ENCODE data around the gene POC5. TPM values are rescaled to one million over a fixed set of nuclear protein-coding genes. Genes with fewer than 3 reads are reported as not detected.

The POC5 gene
- total RNA-seq, 1 experiment from 2014 or later = 9.7 TPM

DNA sequence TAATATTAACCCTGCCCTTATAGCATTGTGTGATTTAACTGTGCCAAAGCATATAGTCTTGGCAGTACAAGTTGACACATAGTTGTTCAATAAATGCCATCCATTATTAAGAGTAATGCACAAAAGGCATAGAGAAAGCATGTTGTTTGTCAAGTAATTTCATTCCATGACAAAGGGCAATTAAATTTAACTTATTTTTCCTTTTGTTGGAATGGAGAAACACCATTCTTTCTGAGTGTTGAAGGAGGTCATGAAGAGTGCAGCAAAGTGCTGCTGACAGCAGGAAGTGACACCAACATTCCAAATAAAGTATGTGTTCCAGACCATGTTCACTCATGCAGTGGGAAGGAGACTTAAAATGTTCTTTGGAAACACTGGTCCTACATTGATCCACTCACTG, 76.8 kb downstream of the POC5 start:
- ChIA-PET POLR2A (ENCODE audit: unreplicated experiment) (no interaction called here), CTCF (no interaction called here)
- H3F3A ChIP-seq (ENCODE audit: low read length, unreplicated experiment) = no peaks in the 10 kb centered on the region
- no peaks in the 10 kb centered on the region for H3K27me3 ChIP-seq (ENCODE audit: low read length)
- no peaks in the 10 kb centered on the region for H3K79me2 ChIP-seq (ENCODE audit: low read length)
- H3K27ac ChIP-seq (ENCODE audit: low read length) = no peak overlapping the region
- no peaks in the 10 kb centered on the region for H4K20me1 ChIP-seq (ENCODE audit: low read length)
- H3K4me3 ChIP-seq (ENCODE audit: low read length) = no peak overlapping the region
- no peak overlapping the region for H3K4me2 ChIP-seq (ENCODE audit: low read length)
- H3K9me3 ChIP-seq (ENCODE audit: low read length) = no peaks in the 10 kb centered on the region
- H3K4me1 ChIP-seq (ENCODE audit: insufficient read depth, low read length) = peaks cover 17% of the 10 kb centered on the region
- no peak overlapping the region for H3K9ac ChIP-seq (ENCODE audit: low read length)
- DNase-seq (peak; percentile 71), ATAC-seq (peak; percentile 81)
- H3K9me2 ChIP-seq (replicated peaks; ENCODE audit: low read length) = no peaks in the 10 kb centered on the region
- H3K36me3 ChIP-seq (ENCODE audit: low read depth, low read length) = no peaks in the 10 kb centered on the region
- H2AFZ ChIP-seq (ENCODE audit: low read length) = no peak overlapping the region
- TF ChIP-seq, protein P1, sequence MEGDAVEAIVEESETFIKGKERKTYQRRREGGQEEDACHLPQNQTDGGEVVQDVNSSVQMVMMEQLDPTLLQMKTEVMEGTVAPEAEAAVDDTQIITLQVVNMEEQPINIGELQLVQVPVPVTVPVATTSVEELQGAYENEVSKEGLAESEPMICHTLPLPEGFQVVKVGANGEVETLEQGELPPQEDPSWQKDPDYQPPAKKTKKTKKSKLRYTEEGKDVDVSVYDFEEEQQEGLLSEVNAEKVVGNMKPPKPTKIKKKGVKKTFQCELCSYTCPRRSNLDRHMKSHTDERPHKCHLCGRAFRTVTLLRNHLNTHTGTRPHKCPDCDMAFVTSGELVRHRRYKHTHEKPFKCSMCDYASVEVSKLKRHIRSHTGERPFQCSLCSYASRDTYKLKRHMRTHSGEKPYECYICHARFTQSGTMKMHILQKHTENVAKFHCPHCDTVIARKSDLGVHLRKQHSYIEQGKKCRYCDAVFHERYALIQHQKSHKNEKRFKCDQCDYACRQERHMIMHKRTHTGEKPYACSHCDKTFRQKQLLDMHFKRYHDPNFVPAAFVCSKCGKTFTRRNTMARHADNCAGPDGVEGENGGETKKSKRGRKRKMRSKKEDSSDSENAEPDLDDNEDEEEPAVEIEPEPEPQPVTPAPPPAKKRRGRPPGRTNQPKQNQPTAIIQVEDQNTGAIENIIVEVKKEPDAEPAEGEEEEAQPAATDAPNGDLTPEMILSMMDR (conservative IDR thresholded peaks at IDR 0.05; ENCODE audit: low read depth, low read length) = no peak
- no peak for TF ChIP-seq EZH2 (IDR thresholded peaks at IDR 0.05; ENCODE audit: low read length, unreplicated experiment)
- BruUV-seq (replicated peaks) = no TSS peak
- intact Hi-C loops (cut with micrococcal nuclease) = no loop called here

DNA sequence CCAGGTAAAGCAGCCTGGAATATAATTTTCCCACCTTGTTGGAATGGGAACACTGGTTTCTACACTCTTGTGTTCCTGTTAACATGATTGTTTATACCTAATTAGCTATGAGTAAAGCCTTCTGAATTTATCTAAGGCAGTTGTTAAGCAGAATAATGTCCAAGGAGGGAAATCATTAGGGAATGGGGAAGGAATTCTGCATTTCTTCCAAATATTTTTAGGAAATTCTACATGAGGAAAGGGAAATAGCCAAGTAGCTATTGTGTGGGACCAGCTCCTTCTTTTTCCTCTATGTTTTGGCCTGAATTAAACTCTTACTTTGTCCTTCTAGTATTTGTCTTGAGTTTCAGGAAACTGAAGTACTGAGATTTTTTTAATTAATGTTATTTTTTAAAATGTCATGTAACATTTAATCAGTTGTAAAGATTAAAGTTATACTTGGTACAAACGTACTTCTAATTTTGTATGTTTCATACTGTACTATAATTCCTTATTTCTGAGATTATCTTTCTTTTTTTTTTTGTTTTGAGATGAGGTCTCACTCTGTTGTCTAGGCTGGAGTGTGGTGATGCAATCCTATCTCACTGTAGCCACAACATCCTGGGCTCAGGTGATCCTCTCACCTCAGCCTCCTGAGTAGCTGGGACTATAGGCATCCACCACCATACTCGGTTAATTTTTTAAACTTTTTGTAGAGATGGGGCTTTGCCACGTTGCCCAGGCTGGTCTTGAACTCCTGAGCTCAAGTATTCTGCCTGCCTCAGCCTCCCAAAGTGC, 77.5 kb downstream of the POC5 start:
- TF ChIP-seq, protein P1 (conservative IDR thresholded peaks at IDR 0.05; ENCODE audit: low read depth, low read length) = no peak
- TF ChIP-seq EZH2phosphoT487 (IDR thresholded peaks at IDR 0.05; ENCODE audit: borderline replicate concordance, low read length) = no peak
- H2AFZ ChIP-seq (ENCODE audit: low read length) = no peak overlapping the region
- H3K36me3 ChIP-seq (ENCODE audit: low read depth, low read length) = no peaks in the 10 kb centered on the region
- no peaks in the 10 kb centered on the region for H3K9me2 ChIP-seq (replicated peaks; ENCODE audit: low read length)
- ChIA-PET POLR2A (ENCODE audit: unreplicated experiment) (no interaction called here), CTCF (no interaction called here)
- no peaks in the 10 kb centered on the region for H3K9me3 ChIP-seq (ENCODE audit: low read length)
- BruUV-seq (replicated peaks) = no TSS peak
- no peak overlapping the region for H3K4me2 ChIP-seq (ENCODE audit: low read length)
- H3K27ac ChIP-seq (ENCODE audit: low read length) = no peak overlapping the region
- intact Hi-C loops (cut with micrococcal nuclease) = no loop called here
- H3K27me3 ChIP-seq (ENCODE audit: low read length) = no peaks in the 10 kb centered on the region
- no peak for DNase-seq
- no peak for ATAC-seq
- H3K9ac ChIP-seq (ENCODE audit: low read length) = no peak overlapping the region
- no peaks in the 10 kb centered on the region for H4K20me1 ChIP-seq (ENCODE audit: low read length)
- H3K79me2 ChIP-seq (ENCODE audit: low read length) = no peaks in the 10 kb centered on the region
- no peak overlapping the region for H3K4me3 ChIP-seq (ENCODE audit: low read length)
- no peaks in the 10 kb centered on the region for H3F3A ChIP-seq (ENCODE audit: low read length, unreplicated experiment)
- peaks cover 17% of the 10 kb centered on the region for H3K4me1 ChIP-seq (ENCODE audit: insufficient read depth, low read length)

DNA sequence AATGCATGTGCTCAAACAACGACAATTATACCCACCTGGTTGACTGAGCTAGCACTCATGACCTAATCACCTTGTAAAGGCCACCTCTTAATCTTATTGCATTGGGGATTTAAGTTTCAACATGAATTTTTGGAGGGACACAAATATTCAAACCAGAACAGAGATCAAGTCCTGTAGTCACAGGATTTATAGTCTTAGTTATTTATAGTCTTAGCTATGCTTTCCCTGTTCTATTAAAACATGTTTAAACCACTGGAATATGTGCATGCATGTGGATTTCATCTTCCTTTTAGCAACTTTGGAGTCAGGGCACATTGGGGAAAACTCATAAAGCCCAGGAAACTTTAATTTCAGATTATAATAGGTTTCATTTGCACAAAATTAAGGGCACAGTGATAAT, 79.3 kb downstream of the POC5 start:
- Histone ChIP-seq H3F3A (ENCODE audit: low read length, unreplicated experiment) (no peaks in the 10 kb centered on the region), H4K20me1 (ENCODE audit: low read length) (no peaks in the 10 kb centered on the region), H3K4me1 (ENCODE audit: insufficient read depth, low read length) (peaks cover 17% of the 10 kb centered on the region), H3K9ac (ENCODE audit: low read length) (no peak overlapping the region), H2AFZ (ENCODE audit: low read length) (no peak overlapping the region), H3K27me3 (ENCODE audit: low read length) (no peaks in the 10 kb centered on the region), H3K4me3 (ENCODE audit: low read length) (no peak overlapping the region), H3K9me3 (ENCODE audit: low read length) (no peaks in the 10 kb centered on the region), H3K4me2 (ENCODE audit: low read length) (no peak overlapping the region), H3K27ac (ENCODE audit: low read length) (no peak overlapping the region), H3K36me3 (ENCODE audit: low read depth, low read length) (no peaks in the 10 kb centered on the region), H3K9me2 (replicated peaks; ENCODE audit: low read length) (no peaks in the 10 kb centered on the region), H3K79me2 (ENCODE audit: low read length) (no peaks in the 10 kb centered on the region)
- TF ChIP-seq EZH2phosphoT487 (IDR thresholded peaks at IDR 0.05; ENCODE audit: borderline replicate concordance, low read length) (no peak), EZH2 (IDR thresholded peaks at IDR 0.05; ENCODE audit: low read length, unreplicated experiment) (no peak)
- TF ChIP-seq, protein P1 (conservative IDR thresholded peaks at IDR 0.05; ENCODE audit: low read depth, low read length) = no peak
- ChIA-PET CTCF (no interaction called here), POLR2A (ENCODE audit: unreplicated experiment) (no interaction called here)
- no peak for DNase-seq
- intact Hi-C loops (cut with micrococcal nuclease) = no loop called here
- BruUV-seq (replicated peaks) = no TSS peak
- ATAC-seq = no peak

Measured in PC-3 (cell line).